Activated CD4-positive, alpha-beta memory T cell treated with anti-CD3 and anti-CD28 coated beads, Interleukin-2, amount 10 ng/mL, durations not matched to agents 7 days and 5 days (primary cell): ENCODE data around the gene MTTP. TPM values are rescaled to one million over a fixed set of nuclear protein-coding genes. Genes with fewer than 3 reads are reported as not detected.

ENCODE experiments used
- CTCF ChIA-PET: fragments of 350-600 bp; sonication (Branson Sonifier 250); formaldehyde crosslinking; loops from one replicate; lab custom pipeline; 2021; ENCODE audit warnings: antibody characterized with exemption, inconsistent platforms; lab: Charles Lee
- POLR2A ChIA-PET: fragments of 350-600 bp; sonication (Branson Sonifier 250); formaldehyde crosslinking; loops from one replicate; lab custom pipeline; 2021; ENCODE audit warnings: antibody characterized with exemption; lab: Charles Lee
- DNase-seq: peaks from one replicate; pipeline ENCODE4 v3.0.0-alpha.2; 2020
- H3K27ac Mint-ChIP-seq: one replicate; pipeline ENCODE4 v1.8.0; 2021; ENCODE audit warnings: mild to moderate bottlenecking, mixed read lengths
- H3K27me3 Mint-ChIP-seq: one replicate; pipeline ENCODE4 v1.8.0; 2021; ENCODE audit warnings: mixed read lengths
- H3K36me3 Mint-ChIP-seq: one replicate; pipeline ENCODE4 v1.8.0; 2021; ENCODE audit warnings: low read depth, mixed read lengths
- H3K4me1 Mint-ChIP-seq: one replicate; pipeline ENCODE4 v1.8.0; 2021; ENCODE audit warnings: mixed read lengths
- H3K4me3 Mint-ChIP-seq: one replicate; pipeline ENCODE4 v1.8.0; 2021; ENCODE audit warnings: mild to moderate bottlenecking, mixed read lengths
- H3K9me3 Mint-ChIP-seq: one replicate; pipeline ENCODE4 v1.8.0; 2021; ENCODE audit warnings: mixed read lengths
- total RNA-seq, 2 experiments: library from RNA; stranded (reverse); gene quantifications; one replicate each; pipeline ENCODE4 v1.2.3, GENCODE V29; 2021

MTTP gene
- total RNA-seq, 2 experiments from 2014 or later = 0.15 to 0.30 TPM

GRCh38 chr4:99610605-99611175 lies 36.1 kb downstream of the MTTP start:
- H3K27ac Mint-ChIP-seq = no peak overlapping the region
- H3K4me3 Mint-ChIP-seq = no peak overlapping the region
- POLR2A ChIA-PET = no interaction called here

DNA sequence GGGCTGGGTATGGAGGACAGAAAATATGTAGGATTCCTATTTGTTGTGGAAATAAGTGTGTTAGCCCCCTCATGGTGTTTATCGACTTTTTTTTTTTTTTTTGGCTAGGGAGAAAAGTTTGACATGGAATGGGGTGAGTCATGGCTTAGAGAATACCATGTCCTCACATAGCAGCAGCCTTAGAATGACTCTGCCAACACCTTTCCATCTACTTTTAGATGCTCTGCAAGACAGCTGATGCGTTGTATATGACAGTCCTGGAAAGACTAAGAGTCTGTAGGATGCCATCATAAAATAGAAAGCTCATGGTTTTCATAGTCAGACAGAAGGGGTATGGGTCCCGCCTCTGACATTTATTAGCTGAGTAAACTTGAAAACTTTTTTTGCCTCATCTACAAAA lies 37.7 kb downstream of the MTTP start:
- no peaks in the 10 kb centered on the region for H3K9me3 Mint-ChIP-seq
- peaks cover 4% of the 10 kb centered on the region for H3K27me3 Mint-ChIP-seq
- no peak for DNase-seq
- no peak overlapping the region for H3K27ac Mint-ChIP-seq
- no peaks in the 10 kb centered on the region for H3K4me1 Mint-ChIP-seq
- CTCF ChIA-PET = no interaction called here
- POLR2A ChIA-PET = no interaction called here
- H3K4me3 Mint-ChIP-seq = no peak overlapping the region
- no peaks in the 10 kb centered on the region for H3K36me3 Mint-ChIP-seq

More at GRCh38 chr4:99610605-99611175, 36.1 kb downstream of the MTTP start:
- no peaks in the 10 kb centered on the region for H3K9me3 Mint-ChIP-seq
- no peaks in the 10 kb centered on the region for H3K36me3 Mint-ChIP-seq
- CTCF ChIA-PET = no interaction called here
- H3K4me1 Mint-ChIP-seq = no peaks in the 10 kb centered on the region
- DNase-seq = no peak
- H3K27me3 Mint-ChIP-seq = peaks cover 4% of the 10 kb centered on the region

DNA sequence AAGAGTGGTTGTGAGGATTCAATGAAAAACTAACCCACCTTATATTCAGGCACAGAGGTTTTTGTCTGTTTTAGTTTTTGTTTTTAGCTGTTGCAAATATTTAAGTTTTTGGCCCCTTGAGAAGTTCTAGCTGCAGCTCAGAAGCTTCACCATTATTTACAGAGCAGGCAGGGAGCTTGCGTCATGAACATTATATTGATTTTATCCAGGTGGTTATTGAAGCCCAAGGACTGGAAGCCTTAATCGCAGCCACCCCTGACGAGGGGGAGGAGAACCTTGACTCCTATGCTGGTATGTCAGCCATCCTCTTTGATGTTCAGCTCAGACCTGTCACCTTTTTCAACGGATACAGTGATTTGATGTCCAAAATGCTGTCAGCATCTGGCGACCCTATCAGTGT lies 38.1 kb downstream of the MTTP start:
- POLR2A ChIA-PET = no interaction called here
- no peak overlapping the region for H3K4me3 Mint-ChIP-seq

DNA sequence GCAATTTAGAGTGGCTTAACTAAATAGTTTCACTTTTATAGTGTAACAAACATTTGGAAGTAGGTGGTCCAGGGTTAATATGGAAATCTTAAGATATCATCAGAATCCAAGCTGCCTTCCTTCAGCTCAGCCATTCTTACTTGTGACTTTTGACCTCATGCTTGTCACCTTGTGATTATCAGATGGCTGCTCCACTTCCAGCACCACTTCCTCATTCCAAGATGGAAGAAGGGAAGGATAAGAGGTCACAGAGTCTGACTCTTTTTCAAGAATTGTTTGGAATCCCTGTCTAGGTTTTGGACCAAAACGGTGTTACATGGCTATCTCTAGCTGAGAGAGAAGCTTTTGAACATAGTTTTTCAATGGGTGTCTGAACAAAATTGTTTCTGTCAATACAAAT lies 39.9 kb downstream of the MTTP start:
- Mint-ChIP-seq H3K4me1 (no peaks in the 10 kb centered on the region), H3K36me3 (no peaks in the 10 kb centered on the region), H3K27ac (no peak overlapping the region), H3K9me3 (no peaks in the 10 kb centered on the region), H3K27me3 (peaks cover 15% of the 10 kb centered on the region), H3K4me3 (no peak overlapping the region)
- no peak for DNase-seq
- ChIA-PET CTCF (no interaction called here), POLR2A (no interaction called here)

More for the DNA sequence above, 38.1 kb downstream of the MTTP start:
- no peak overlapping the region for H3K27ac Mint-ChIP-seq
- CTCF ChIA-PET = no interaction called here
- H3K9me3 Mint-ChIP-seq = no peaks in the 10 kb centered on the region
- H3K36me3 Mint-ChIP-seq = no peaks in the 10 kb centered on the region
- H3K27me3 Mint-ChIP-seq = peaks cover 4% of the 10 kb centered on the region
- DNase-seq = no peak
- H3K4me1 Mint-ChIP-seq = no peaks in the 10 kb centered on the region

DNA sequence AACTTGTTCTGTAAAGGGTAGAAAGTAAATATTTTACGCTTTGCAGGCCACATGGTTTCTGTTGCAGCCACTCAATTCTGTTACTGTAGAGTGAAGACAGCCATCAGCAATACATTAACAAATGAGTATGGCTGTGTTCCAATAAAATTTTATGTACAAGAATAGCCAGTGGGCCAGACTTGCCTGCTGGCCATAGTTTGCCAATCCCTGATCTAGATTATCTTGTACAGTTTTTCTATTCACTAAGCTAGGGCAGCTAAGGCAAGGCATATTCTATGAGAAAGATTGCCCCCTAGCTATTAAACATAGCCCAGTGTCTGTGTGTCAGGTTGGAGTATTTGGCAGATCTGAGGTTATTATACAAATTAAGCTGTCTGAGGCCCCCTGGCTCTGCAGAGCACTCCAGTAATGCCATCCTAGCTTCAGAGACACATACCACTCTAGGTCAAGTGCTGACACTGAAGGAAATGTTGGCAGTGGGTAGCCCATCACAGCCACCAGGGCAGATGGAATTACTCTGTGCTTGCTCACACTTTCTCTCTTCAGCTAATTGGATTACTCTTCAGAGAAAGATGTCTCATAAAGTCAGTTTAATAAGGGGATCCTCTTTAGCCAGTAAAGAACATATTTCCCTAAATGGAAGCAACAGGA lies 40.7 kb downstream of the MTTP start:
- H3K4me1 Mint-ChIP-seq = no peaks in the 10 kb centered on the region
- ChIA-PET CTCF (no interaction called here), POLR2A (no interaction called here)
- peaks cover 15% of the 10 kb centered on the region for H3K27me3 Mint-ChIP-seq
- H3K9me3 Mint-ChIP-seq = no peaks in the 10 kb centered on the region
- DNase-seq = no peak
- no peak overlapping the region for H3K4me3 Mint-ChIP-seq
- no peaks in the 10 kb centered on the region for H3K36me3 Mint-ChIP-seq
- H3K27ac Mint-ChIP-seq = no peak overlapping the region

GRCh38 chr4:99617374-99617773 lies 42.8 kb downstream of the MTTP start:
- CTCF ChIA-PET = interaction anchor here (0.6 kb wide), 1 partner anchor 240 kb away, joined by 6 read pairs; no protein-coding TSS in a partner anchor
- Mint-ChIP-seq H3K27ac (no peak overlapping the region), H3K36me3 (no peaks in the 10 kb centered on the region), H3K27me3 (peaks cover 15% of the 10 kb centered on the region), H3K4me3 (no peak overlapping the region), H3K4me1 (no peaks in the 10 kb centered on the region), H3K9me3 (no peaks in the 10 kb centered on the region)
- no peak for DNase-seq
- POLR2A ChIA-PET = no interaction called here

- ChIA-PET POLR2A (no interaction called here), CTCF (no interaction called here)
- Mint-ChIP-seq H3K4me3 (no peak overlapping the region), H3K4me1 (peaks cover 10% of the 10 kb centered on the region), H3K27me3 (peaks cover 15% of the 10 kb centered on the region), H3K36me3 (no peaks in the 10 kb centered on the region), H3K27ac (no peak overlapping the region), H3K9me3 (no peaks in the 10 kb centered on the region)
- DNase-seq = no peak
These were observed 47.7 kb downstream of the MTTP start for GRCh38 chr4:99622341-99622740.

DNA sequence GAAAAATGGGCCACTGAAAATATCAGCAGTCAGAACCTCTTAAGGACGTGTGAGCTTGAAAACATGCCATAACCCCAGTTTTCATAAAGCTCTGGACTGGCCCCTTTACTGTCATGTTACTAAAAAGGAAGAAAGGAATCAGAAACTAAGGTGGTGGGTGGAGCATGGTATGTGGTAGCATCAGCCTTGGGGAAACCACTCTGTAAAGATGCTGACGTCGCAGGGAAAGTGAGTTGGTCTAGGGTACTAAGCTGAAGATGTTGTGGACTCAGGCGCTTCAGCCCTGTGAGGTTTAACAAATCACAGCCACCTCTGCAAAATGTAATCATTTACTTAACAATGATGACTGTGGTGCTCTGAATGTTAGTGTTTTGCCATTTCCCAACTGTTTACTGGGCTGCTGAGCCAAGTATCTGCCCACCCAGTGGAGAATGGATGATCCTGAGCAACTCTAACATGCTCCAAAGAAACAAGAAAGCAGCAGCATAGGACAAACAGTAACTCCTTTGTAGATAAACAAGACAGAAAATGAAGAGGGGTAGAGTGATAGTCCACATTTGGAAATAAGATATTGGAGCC lies 49.6 kb downstream of the MTTP start:
- POLR2A ChIA-PET = no interaction called here
- no peak overlapping the region for H3K4me3 Mint-ChIP-seq
- CTCF ChIA-PET = interaction anchor here (1.3 kb wide), 1 partner anchor 57 kb away, joined by 3 read pairs; no protein-coding TSS in a partner anchor
- H3K36me3 Mint-ChIP-seq = no peaks in the 10 kb centered on the region
- no peak overlapping the region for H3K27ac Mint-ChIP-seq
- no peaks in the 10 kb centered on the region for H3K9me3 Mint-ChIP-seq
- H3K4me1 Mint-ChIP-seq = peaks cover 10% of the 10 kb centered on the region
- H3K27me3 Mint-ChIP-seq = peaks cover 5% of the 10 kb centered on the region
- peak; percentile 19 for DNase-seq

GRCh38 chr4:99625369-99625768 lies 50.7 kb downstream of the MTTP start:
- Mint-ChIP-seq H3K9me3 (no peaks in the 10 kb centered on the region), H3K4me3 (no peak overlapping the region), H3K36me3 (no peaks in the 10 kb centered on the region), H3K27ac (no peak overlapping the region), H3K4me1 (peaks cover 19% of the 10 kb centered on the region), H3K27me3 (peaks cover 4% of the 10 kb centered on the region)
- POLR2A ChIA-PET = no interaction called here
- no peak for DNase-seq
- CTCF ChIA-PET = no interaction called here

- CTCF ChIA-PET = no interaction called here
- H3K9me3 Mint-ChIP-seq = no peaks in the 10 kb centered on the region
These were observed 53.4 kb downstream of the MTTP start for GRCh38 chr4:99628040-99628439.

DNA sequence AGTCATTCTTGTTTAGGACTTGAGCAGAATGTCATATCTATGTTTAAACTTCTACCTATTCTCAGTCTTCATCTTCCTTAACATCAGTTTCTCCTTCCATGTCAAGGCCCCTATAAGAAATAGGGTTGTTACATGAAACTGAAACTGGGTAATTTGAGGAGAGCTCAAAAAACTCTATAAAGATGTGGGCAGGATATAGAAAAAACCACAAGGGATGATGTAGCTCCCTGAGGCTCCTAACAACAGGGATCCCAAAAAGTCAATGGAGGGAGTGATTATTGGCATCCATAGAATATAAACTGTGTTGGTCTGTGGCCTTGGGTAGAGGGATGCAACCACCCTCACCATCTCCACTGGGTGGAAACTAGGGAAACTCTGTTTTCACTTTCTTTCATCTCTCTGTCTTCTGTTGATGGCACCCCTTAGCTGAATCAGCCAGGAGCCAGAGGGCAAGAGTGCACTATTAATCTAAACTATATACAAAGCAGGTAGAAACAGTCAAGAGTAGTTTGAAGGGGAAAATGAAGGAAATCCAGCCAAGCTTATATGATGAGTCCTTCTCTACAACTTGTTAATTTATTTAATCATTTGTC lies 55.4 kb downstream of the MTTP start:
- DNase-seq = no peak
- CTCF ChIA-PET = no interaction called here
- Mint-ChIP-seq H3K36me3 (no peaks in the 10 kb centered on the region), H3K4me1 (peaks cover 13% of the 10 kb centered on the region), H3K27ac (no peak overlapping the region), H3K4me3 (no peak overlapping the region), H3K27me3 (peaks cover 13% of the 10 kb centered on the region), H3K9me3 (no peaks in the 10 kb centered on the region)
- POLR2A ChIA-PET = no interaction called here

More at GRCh38 chr4:99628040-99628439, 53.4 kb downstream of the MTTP start:
- no peak overlapping the region for H3K27ac Mint-ChIP-seq
- no peaks in the 10 kb centered on the region for H3K36me3 Mint-ChIP-seq
- peaks cover 20% of the 10 kb centered on the region for H3K4me1 Mint-ChIP-seq
- POLR2A ChIA-PET = no interaction called here
- DNase-seq = no peak
- H3K27me3 Mint-ChIP-seq = peaks cover 11% of the 10 kb centered on the region
- no peak overlapping the region for H3K4me3 Mint-ChIP-seq

DNA sequence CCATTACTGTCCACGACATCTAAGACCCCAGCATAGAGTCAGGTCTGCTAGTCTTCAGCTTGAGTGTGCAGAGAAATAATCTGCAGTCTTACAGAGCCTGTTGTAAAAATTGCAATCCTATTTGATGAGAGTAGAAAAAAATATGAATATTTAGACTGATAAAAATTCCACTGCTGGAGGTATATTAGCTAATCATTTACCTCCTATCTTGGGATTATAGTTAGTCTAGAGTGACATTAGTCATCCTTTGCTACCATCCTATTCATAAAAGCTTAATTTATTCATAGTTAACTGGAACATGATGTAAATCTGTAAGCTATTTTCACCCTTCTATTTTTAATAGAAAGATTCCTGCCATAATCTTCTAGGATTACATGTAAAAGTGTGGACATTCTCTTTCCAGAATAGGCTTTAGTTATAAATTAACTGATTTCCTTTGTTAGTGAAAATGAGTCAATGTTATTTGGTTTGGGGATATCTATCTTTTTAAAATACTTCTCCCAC lies 56.3 kb downstream of the MTTP start:
- no peak for DNase-seq
- Mint-ChIP-seq H3K4me1 (peaks cover 20% of the 10 kb centered on the region), H3K36me3 (no peaks in the 10 kb centered on the region), H3K27ac (no peak overlapping the region), H3K27me3 (peaks cover 11% of the 10 kb centered on the region), H3K9me3 (no peaks in the 10 kb centered on the region), H3K4me3 (no peak overlapping the region)
- ChIA-PET CTCF (no interaction called here), POLR2A (interaction anchor here (1.1 kb wide), 1 partner anchor 68 kb away, joined by 3 read pairs; no protein-coding TSS in a partner anchor)

GRCh38 chr4:99633772-99634171 lies 59.1 kb downstream of the MTTP start:
- Mint-ChIP-seq H3K36me3 (no peaks in the 10 kb centered on the region), H3K4me3 (no peak overlapping the region), H3K9me3 (no peaks in the 10 kb centered on the region), H3K27me3 (peaks cover 9% of the 10 kb centered on the region), H3K27ac (no peak overlapping the region), H3K4me1 (peaks cover 20% of the 10 kb centered on the region)
- ChIA-PET CTCF (no interaction called here), POLR2A (no interaction called here)
- no peak for DNase-seq
